Progenitor cell of endocrine pancreas (in vitro differentiated cells): Measurements from ENCODE around the gene IFIT2. TPM values are rescaled to one million over a fixed set of nuclear protein-coding genes. Genes with fewer than 3 reads are reported as not detected.

Experiments
- DNase-seq: peaks from one replicate; pipeline ENCODE4 v3.0.0; 2021; ENCODE audit warnings: low spot score; ENCODE audit not compliant: unreplicated experiment
- H3K27ac Mint-ChIP-seq: 2 replicates; pipeline ENCODE4 v1.8.0; 2021; ENCODE audit warnings: mild to moderate bottlenecking, moderate library complexity, mixed read lengths
- H3K27me3 Mint-ChIP-seq: 2 replicates; pipeline ENCODE4 v1.8.0; 2021; ENCODE audit warnings: mixed read lengths
- H3K36me3 Mint-ChIP-seq: 2 replicates; pipeline ENCODE4 v1.8.0; 2022; ENCODE audit warnings: mixed read lengths; ENCODE audit not compliant: insufficient read depth
- H3K4me1 Mint-ChIP-seq: 2 replicates; pipeline ENCODE4 v1.8.0; 2021; ENCODE audit warnings: low read depth, mixed read lengths
- H3K4me3 Mint-ChIP-seq: 2 replicates; pipeline ENCODE4 v1.8.0; 2021; ENCODE audit warnings: low read depth, mild to moderate bottlenecking, moderate library complexity, mixed read lengths
- H3K9me3 Mint-ChIP-seq: 2 replicates; pipeline ENCODE4 v1.8.0; 2021; ENCODE audit warnings: low read depth, mixed read lengths
- CTCF ChIP-seq: fragments of 200-600 bp; sonication (generic); IDR thresholded peaks from one replicate; pipeline ENCODE4 v1.5.0; 2021; ENCODE audit warnings: antibody characterized with exemption, mild to moderate bottlenecking; ENCODE audit not compliant: unreplicated experiment
- total RNA-seq: library from RNA; stranded (reverse); gene quantifications from 2 replicates; pipeline ENCODE4 v1.2.1, GENCODE V29; 2021

IFIT2 gene
- total RNA-seq, 1 donor from 2014 or later, result not detected

GRCh38 chr10:89338713-89339112 lies 36.9 kb downstream of the IFIT2 start:
- Mint-ChIP-seq H3K27me3 (no peaks in the 10 kb centered on the region), H3K27ac (no peak overlapping the region), H3K4me1 (peaks cover 2% of the 10 kb centered on the region), H3K9me3 (no peaks in the 10 kb centered on the region), H3K4me3 (no peak overlapping the region), H3K36me3 (no peaks in the 10 kb centered on the region)
- no peak for TF ChIP-seq CTCF
- DNase-seq, result no peak

GRCh38 chr10:89339875-89340274 lies 38.0 kb downstream of the IFIT2 start:
- Mint-ChIP-seq H3K4me3 (no peak overlapping the region), H3K36me3 (no peaks in the 10 kb centered on the region), H3K9me3 (no peaks in the 10 kb centered on the region), H3K27me3 (no peaks in the 10 kb centered on the region), H3K27ac (no peak overlapping the region), H3K4me1 (no peaks in the 10 kb centered on the region)
- no peak for TF ChIP-seq CTCF
- no peak for DNase-seq

- H3K27ac Mint-ChIP-seq, result no peak overlapping the region
- peaks cover 5% of the 10 kb centered on the region for H3K4me1 Mint-ChIP-seq
Observed at GRCh38 chr10:89341649-89342048, 39.8 kb downstream of the IFIT2 start.

GRCh38 chr10:89342206-89342958 lies 40.5 kb downstream of the IFIT2 start:
- no peaks in the 10 kb centered on the region for H3K36me3 Mint-ChIP-seq
- H3K4me1 Mint-ChIP-seq, result peaks cover 5% of the 10 kb centered on the region
- no peak overlapping the region for H3K27ac Mint-ChIP-seq
- H3K9me3 Mint-ChIP-seq, result no peaks in the 10 kb centered on the region
- no peak for DNase-seq
- no peak for TF ChIP-seq CTCF
- H3K27me3 Mint-ChIP-seq, result no peaks in the 10 kb centered on the region
- no peak overlapping the region for H3K4me3 Mint-ChIP-seq

More at GRCh38 chr10:89341649-89342048, 39.8 kb downstream of the IFIT2 start:
- Mint-ChIP-seq H3K4me3 (no peak overlapping the region), H3K9me3 (no peaks in the 10 kb centered on the region), H3K36me3 (no peaks in the 10 kb centered on the region), H3K27me3 (no peaks in the 10 kb centered on the region)
- TF ChIP-seq CTCF, result no peak
- no peak for DNase-seq

- no peak overlapping the region for H3K27ac Mint-ChIP-seq
- H3K4me1 Mint-ChIP-seq, result peaks cover 9% of the 10 kb centered on the region
- no peaks in the 10 kb centered on the region for H3K27me3 Mint-ChIP-seq
- no peaks in the 10 kb centered on the region for H3K36me3 Mint-ChIP-seq
- no peak for DNase-seq
- H3K9me3 Mint-ChIP-seq, result no peaks in the 10 kb centered on the region
- H3K4me3 Mint-ChIP-seq, result no peak overlapping the region
- no peak for TF ChIP-seq CTCF
Observed at GRCh38 chr10:89343089-89343767, 41.4 kb downstream of the IFIT2 start.
